ENCODE measurements around the gene SMYD4. TPM values are rescaled to one million over a fixed set of nuclear protein-coding genes. Genes with fewer than 3 reads are reported as not detected.

Gene SMYD4
- total and polyA plus RNA-seq, 9 of the 15 experiments (the other 6 are each of a cell fraction or from before 2014, with no cell fraction given), result 1.3 to 10.2 (median 6.7) TPM

DNA sequence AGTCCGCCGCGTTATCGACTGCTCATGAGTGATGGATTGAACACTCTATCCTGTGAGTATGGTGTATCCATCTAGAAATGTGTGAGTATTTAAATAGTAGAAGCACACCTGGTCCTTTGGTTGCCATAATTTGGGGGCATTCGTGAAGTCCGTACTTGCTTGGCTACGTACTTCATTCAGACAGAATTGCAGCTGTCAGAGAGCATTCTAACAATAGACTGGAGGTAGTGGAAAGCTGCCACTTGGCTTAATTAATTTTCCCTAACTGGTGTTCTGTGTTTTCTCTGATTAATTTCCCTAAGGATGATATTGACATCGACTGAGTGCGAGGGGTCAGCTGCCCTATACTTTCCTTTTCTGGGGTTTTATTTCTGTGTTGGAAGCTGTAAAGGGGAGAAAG lies 14.2 kb upstream of the SMYD4 start (continued):
- TF ChIP-seq KAT2B (IDR thresholded peaks at IDR 0.05; ENCODE audit: low read depth, low read length) (no peak), MECOM (CRISPR knock-in tag; IDR thresholded peaks at IDR 0.05) (no peak), TBL1XR1 (IDR thresholded peaks at IDR 0.05; ENCODE audit: low read length in 2 of 2) (no peak)

DNA sequence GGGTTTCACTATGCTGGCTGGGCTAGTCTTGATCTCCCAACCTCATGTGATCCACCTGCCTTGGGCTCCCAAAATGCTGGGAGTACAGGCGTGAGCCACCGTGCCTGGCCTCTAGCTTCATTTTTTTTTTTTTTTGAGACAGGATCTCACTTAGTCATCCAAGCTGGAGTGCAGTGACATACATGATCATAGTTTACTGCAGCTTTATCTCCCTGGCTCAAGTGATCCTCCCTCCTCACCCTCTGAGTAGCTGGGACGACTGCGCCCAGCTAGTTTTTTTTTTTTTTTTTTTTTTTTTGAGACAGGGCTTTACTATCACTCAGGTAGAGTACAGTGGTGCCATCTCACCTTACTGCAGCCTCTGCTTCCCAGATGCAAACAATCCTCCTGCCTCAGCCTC lies 9.8 kb upstream of the SMYD4 start:
- DNase-seq (ENCODE audit: extremely low read depth in 1 of 4, low spot score in 3 of 4) (peak in 2 of 4 experiments; percentile 56 to 75), ATAC-seq (peak; percentile 97), FAIRE-seq (peak; percentile 82)
- no peaks in the 10 kb centered on the region for H3K27me3 ChIP-seq (ENCODE audit: control insufficient read depth in 2 of 2, insufficient read depth in 2 of 2, low read length in 2 of 2)
- H3K27ac ChIP-seq (ENCODE audit: extremely low read depth, low read depth, low read length), result peak overlapping the region; percentile 51; the same call in 2 of the 3 replicates
- 16% methylated on average over 4 of the region's 4 CpGs for WGBS (ENCODE audit: insufficient coverage, low coverage, missing lambda C conversion rate)
- peaks cover 3% of the 10 kb centered on the region in 2 experiments; a peak in 3 of 5 replicates for H3K4me1 ChIP-seq (replicated peaks in 1 of 2; ENCODE audit: control insufficient read depth in 2 of 2, insufficient read depth in 2 of 2, low read length in 2 of 2)
- BruUV-seq (replicated peaks), result no TSS peak
- H3K4me3 ChIP-seq, result no peak overlapping the region
- POLR2A ChIA-PET, result no interaction called here
- no peak overlapping the region for H3K9ac ChIP-seq (ENCODE audit: insufficient read depth in 1 of 2, low read depth in 2 of 2, low read length in 2 of 2)
- no peaks in the 10 kb centered on the region for H4K20me1 ChIP-seq (replicated peaks; ENCODE audit: control insufficient read depth, insufficient read depth, low read length)
- H3K9me3 ChIP-seq (replicated peaks; ENCODE audit: control insufficient read depth, insufficient read depth, low read depth, low read length), result no peaks in the 10 kb centered on the region
- no peaks in the 10 kb centered on the region for H3K9me1 ChIP-seq (ENCODE audit: control insufficient read depth, insufficient read depth, low read length)
- CTCF ChIA-PET (ENCODE audit: low intra/inter-chr PET ratio), result no interaction called here
- no peak overlapping the region for H2AFZ ChIP-seq (ENCODE audit: low read depth, low read length)
- H3K4me2 ChIP-seq (ENCODE audit: insufficient read depth, low read length), result no peak overlapping the region
- in situ Hi-C loops (cut with MboI), result no loop called here
- peaks cover 55% of the 10 kb centered on the region for H3K79me2 ChIP-seq (ENCODE audit: control insufficient read depth, insufficient read depth, low read length)
- H3K36me3 ChIP-seq (ENCODE audit: control insufficient read depth, insufficient read depth, low read length), result peaks cover 27% of the 10 kb centered on the region; the same call in 2 of the 3 replicates
- intact Hi-C loops (cut with micrococcal nuclease), result no loop called here
- TF ChIP-seq ZNF707 (CRISPR knock-in tag; conservative IDR thresholded peaks at IDR 0.05) (no peak), ZNF197 (CRISPR knock-in tag; IDR thresholded peaks at IDR 0.05; ENCODE audit: low read depth) (no peak), NFE2 (IDR thresholded peaks at IDR 0.05; ENCODE audit: low read depth) (peak; percentile 50; the same call in 1 of the 2 replicates), ZNF165 (CRISPR knock-in tag; IDR thresholded peaks at IDR 0.05; ENCODE audit: borderline replicate concordance) (no peak), BDP1 (IDR thresholded peaks at IDR 0.05; ENCODE audit: insufficient read depth, insufficient read length) (no peak), ZNF217 (CRISPR knock-in tag; IDR thresholded peaks at IDR 0.05) (no peak), MBD2 (IDR thresholded peaks at IDR 0.05; ENCODE audit: borderline replicate concordance, low read depth) (no peak), SMARCA4 (IDR thresholded peaks at IDR 0.05) (peak; percentile 59), SAFB2 (IDR thresholded peaks at IDR 0.05; ENCODE audit: borderline replicate concordance, low read depth, low read length, severe bottlenecking) (no peak), ARNT (IDR thresholded peaks at IDR 0.05) (no peak), NR1H2 (CRISPR knock-in tag; IDR thresholded peaks at IDR 0.05) (no peak), ETV1 (tag; conservative IDR thresholded peaks at IDR 0.05; ENCODE audit: low read depth) (no peak), ZNF740 (CRISPR knock-in tag; IDR thresholded peaks at IDR 0.05) (no peak), ZNF740 (tag; IDR thresholded peaks at IDR 0.05) (no peak), ZNF507 (tag; conservative IDR thresholded peaks at IDR 0.05) (no peak), FOXJ3 (CRISPR knock-in tag; IDR thresholded peaks at IDR 0.05) (no peak), GABPA (tag; conservative IDR thresholded peaks at IDR 0.05; ENCODE audit: low read depth) (no peak), CBFA2T3 (IDR thresholded peaks at IDR 0.05) (peak; percentile 50; the same call in 1 of the 2 replicates)
- TF ChIP-seq, protein P1, sequence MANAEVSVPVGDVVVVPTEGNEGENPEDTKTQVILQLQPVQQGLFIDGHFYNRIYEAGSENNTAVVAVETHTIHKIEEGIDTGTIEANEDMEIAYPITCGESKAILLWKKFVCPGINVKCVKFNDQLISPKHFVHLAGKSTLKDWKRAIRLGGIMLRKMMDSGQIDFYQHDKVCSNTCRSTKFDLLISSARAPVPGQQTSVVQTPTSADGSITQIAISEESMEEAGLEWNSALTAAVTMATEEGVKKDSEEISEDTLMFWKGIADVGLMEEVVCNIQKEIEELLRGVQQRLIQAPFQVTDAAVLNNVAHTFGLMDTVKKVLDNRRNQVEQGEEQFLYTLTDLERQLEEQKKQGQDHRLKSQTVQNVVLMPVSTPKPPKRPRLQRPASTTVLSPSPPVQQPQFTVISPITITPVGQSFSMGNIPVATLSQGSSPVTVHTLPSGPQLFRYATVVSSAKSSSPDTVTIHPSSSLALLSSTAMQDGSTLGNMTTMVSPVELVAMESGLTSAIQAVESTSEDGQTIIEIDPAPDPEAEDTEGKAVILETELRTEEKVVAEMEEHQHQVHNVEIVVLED (CRISPR knock-in tag; IDR thresholded peaks at IDR 0.05), result no peak
- TF ChIP-seq, protein P2, sequence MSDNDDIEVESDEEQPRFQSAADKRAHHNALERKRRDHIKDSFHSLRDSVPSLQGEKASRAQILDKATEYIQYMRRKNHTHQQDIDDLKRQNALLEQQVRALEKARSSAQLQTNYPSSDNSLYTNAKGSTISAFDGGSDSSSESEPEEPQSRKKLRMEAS (CRISPR knock-in tag; IDR thresholded peaks at IDR 0.05), result no peak

All from K562 (cell line).